Measurements from ENCODE around the gene SEMA5A. TPM values are rescaled to one million over a fixed set of nuclear protein-coding genes. Genes with fewer than 3 reads are reported as not detected.

Gene SEMA5A
- total RNA-seq, 1 experiment from 2014 or later: 0.15 TPM

DNA sequence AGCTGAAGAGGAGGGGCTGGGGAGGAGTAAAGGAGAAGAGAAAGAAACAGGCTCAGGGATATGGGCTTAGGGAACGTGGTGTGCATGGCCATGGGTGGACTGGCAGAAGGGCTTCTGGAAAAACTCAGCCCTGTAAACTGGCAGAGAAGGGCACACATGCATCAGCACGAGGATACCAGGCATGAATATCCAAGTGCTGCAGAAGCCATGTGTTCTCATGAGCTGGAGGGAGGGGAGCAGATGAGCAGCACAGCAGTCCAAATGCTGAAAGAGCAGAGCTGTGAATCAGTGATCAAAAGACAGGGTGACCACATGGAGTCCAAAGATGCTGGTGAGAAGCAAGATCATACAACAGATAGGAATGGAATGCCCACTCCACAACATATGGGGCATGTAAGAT is 72.3 kb downstream of the SEMA5A start:
- in situ Hi-C loops (cut with HindIII; ENCODE audit: low pct_unique_long_range_greater_than_20kb, low sequenced_read_pairs): no loop called here
- POLR2A ChIA-PET: interaction anchor here (0.6 kb wide), 1 partner anchor 814 kb away, joined by 5 read pairs; no protein-coding TSS in a partner anchor
- Histone ChIP-seq H3K36me3 (ENCODE audit: control insufficient read depth, insufficient read depth, low read length) (no peaks in the 10 kb centered on the region), H3K4me1 (ENCODE audit: control insufficient read depth, insufficient read depth, low read length) (no peaks in the 10 kb centered on the region), H3K27ac (ENCODE audit: low read length) (no peak overlapping the region), H3K4me3 (ENCODE audit: low read depth in 2 of 2, low read length in 2 of 2) (no peak overlapping the region), H3K9me3 (ENCODE audit: control insufficient read depth, insufficient read depth, low read depth, low read length) (no peaks in the 10 kb centered on the region), H3K27me3 (ENCODE audit: control insufficient read depth, insufficient read depth, low read length) (no peaks in the 10 kb centered on the region)
- intact Hi-C loops (cut with micrococcal nuclease; ENCODE audit: unreplicated experiment): no loop called here
- TF ChIP-seq REST (IDR thresholded peaks at IDR 0.05; ENCODE audit: insufficient read depth in 1 of 2, low read depth in 2 of 2, low read length in 1 of 2): no peak
- TF ChIP-seq TCF7L2 (IDR thresholded peaks at IDR 0.05; ENCODE audit: low read depth, low read length): no peak
- no peak for TF ChIP-seq POLR2AphosphoS5 (IDR thresholded peaks at IDR 0.05; ENCODE audit: low read depth, low read length)
- TF ChIP-seq, protein P1, sequence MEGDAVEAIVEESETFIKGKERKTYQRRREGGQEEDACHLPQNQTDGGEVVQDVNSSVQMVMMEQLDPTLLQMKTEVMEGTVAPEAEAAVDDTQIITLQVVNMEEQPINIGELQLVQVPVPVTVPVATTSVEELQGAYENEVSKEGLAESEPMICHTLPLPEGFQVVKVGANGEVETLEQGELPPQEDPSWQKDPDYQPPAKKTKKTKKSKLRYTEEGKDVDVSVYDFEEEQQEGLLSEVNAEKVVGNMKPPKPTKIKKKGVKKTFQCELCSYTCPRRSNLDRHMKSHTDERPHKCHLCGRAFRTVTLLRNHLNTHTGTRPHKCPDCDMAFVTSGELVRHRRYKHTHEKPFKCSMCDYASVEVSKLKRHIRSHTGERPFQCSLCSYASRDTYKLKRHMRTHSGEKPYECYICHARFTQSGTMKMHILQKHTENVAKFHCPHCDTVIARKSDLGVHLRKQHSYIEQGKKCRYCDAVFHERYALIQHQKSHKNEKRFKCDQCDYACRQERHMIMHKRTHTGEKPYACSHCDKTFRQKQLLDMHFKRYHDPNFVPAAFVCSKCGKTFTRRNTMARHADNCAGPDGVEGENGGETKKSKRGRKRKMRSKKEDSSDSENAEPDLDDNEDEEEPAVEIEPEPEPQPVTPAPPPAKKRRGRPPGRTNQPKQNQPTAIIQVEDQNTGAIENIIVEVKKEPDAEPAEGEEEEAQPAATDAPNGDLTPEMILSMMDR (IDR thresholded peaks at IDR 0.05): no peak
- no peak for TF ChIP-seq SIN3A (IDR thresholded peaks at IDR 0.05; ENCODE audit: borderline replicate concordance, insufficient read depth, low read depth, low read length)
- CTCF ChIA-PET: no interaction called here
- no peak for ATAC-seq
- DNase-seq (ENCODE audit: low read depth, low spot score): no peak
- BruUV-seq (replicated peaks): no TSS peak

GRCh38 chr5:9470410-9470809 is 75.5 kb downstream of the SEMA5A start:
- no peak for ATAC-seq
- H3K27me3 ChIP-seq (ENCODE audit: control insufficient read depth, insufficient read depth, low read length): no peaks in the 10 kb centered on the region
- POLR2A ChIA-PET: no interaction called here
- no peaks in the 10 kb centered on the region for H3K4me1 ChIP-seq (ENCODE audit: control insufficient read depth, insufficient read depth, low read length)
- no peak overlapping the region for H3K27ac ChIP-seq (ENCODE audit: low read length)
- no peak for DNase-seq (ENCODE audit: low read depth, low spot score)
- intact Hi-C loops (cut with micrococcal nuclease; ENCODE audit: unreplicated experiment): no loop called here
- no peak overlapping the region for H3K4me3 ChIP-seq (ENCODE audit: low read depth in 2 of 2, low read length in 2 of 2)
- TF ChIP-seq TCF7L2 (IDR thresholded peaks at IDR 0.05; ENCODE audit: low read depth, low read length) (no peak), POLR2AphosphoS5 (IDR thresholded peaks at IDR 0.05; ENCODE audit: low read depth, low read length) (no peak)
- TF ChIP-seq, protein P1 (IDR thresholded peaks at IDR 0.05): no peak
- in situ Hi-C loops (cut with HindIII; ENCODE audit: low pct_unique_long_range_greater_than_20kb, low sequenced_read_pairs): no loop called here
- no TSS peak for BruUV-seq (replicated peaks)
- no peaks in the 10 kb centered on the region for H3K9me3 ChIP-seq (ENCODE audit: control insufficient read depth, insufficient read depth, low read depth, low read length)
- H3K36me3 ChIP-seq (ENCODE audit: control insufficient read depth, insufficient read depth, low read length): no peaks in the 10 kb centered on the region
- CTCF ChIA-PET: no interaction called here

- POLR2A ChIA-PET: no interaction called here
- in situ Hi-C loops (cut with HindIII; ENCODE audit: low pct_unique_long_range_greater_than_20kb, low sequenced_read_pairs) (no loop called here), intact Hi-C loops (cut with micrococcal nuclease; ENCODE audit: unreplicated experiment) (no loop called here)
- Histone ChIP-seq H3K4me1 (ENCODE audit: control insufficient read depth, insufficient read depth, low read length) (no peaks in the 10 kb centered on the region), H3K27ac (ENCODE audit: low read length) (no peak overlapping the region), H3K4me3 (ENCODE audit: low read depth in 2 of 2, low read length in 2 of 2) (no peak overlapping the region), H3K36me3 (ENCODE audit: control insufficient read depth, insufficient read depth, low read length) (no peaks in the 10 kb centered on the region), H3K27me3 (ENCODE audit: control insufficient read depth, insufficient read depth, low read length) (no peaks in the 10 kb centered on the region), H3K9me3 (ENCODE audit: control insufficient read depth, insufficient read depth, low read depth, low read length) (no peaks in the 10 kb centered on the region)
- TF ChIP-seq TCF7L2 (IDR thresholded peaks at IDR 0.05; ENCODE audit: low read depth, low read length) (no peak), SIN3A (IDR thresholded peaks at IDR 0.05; ENCODE audit: borderline replicate concordance, insufficient read depth, low read depth, low read length) (no peak), REST (IDR thresholded peaks at IDR 0.05; ENCODE audit: insufficient read depth in 1 of 2, low read depth in 2 of 2, low read length in 1 of 2) (no peak), POLR2AphosphoS5 (IDR thresholded peaks at IDR 0.05; ENCODE audit: low read depth, low read length) (no peak)
- TF ChIP-seq, protein P1 (IDR thresholded peaks at IDR 0.05): no peak
- BruUV-seq (replicated peaks): no TSS peak
- ATAC-seq (no peak), DNase-seq (ENCODE audit: low read depth, low spot score) (no peak)
- CTCF ChIA-PET: no interaction called here
Measured at GRCh38 chr5:9468060-9468388, 77.9 kb downstream of the SEMA5A start.
